ENCODE results near the gene SNED1.

DNA sequence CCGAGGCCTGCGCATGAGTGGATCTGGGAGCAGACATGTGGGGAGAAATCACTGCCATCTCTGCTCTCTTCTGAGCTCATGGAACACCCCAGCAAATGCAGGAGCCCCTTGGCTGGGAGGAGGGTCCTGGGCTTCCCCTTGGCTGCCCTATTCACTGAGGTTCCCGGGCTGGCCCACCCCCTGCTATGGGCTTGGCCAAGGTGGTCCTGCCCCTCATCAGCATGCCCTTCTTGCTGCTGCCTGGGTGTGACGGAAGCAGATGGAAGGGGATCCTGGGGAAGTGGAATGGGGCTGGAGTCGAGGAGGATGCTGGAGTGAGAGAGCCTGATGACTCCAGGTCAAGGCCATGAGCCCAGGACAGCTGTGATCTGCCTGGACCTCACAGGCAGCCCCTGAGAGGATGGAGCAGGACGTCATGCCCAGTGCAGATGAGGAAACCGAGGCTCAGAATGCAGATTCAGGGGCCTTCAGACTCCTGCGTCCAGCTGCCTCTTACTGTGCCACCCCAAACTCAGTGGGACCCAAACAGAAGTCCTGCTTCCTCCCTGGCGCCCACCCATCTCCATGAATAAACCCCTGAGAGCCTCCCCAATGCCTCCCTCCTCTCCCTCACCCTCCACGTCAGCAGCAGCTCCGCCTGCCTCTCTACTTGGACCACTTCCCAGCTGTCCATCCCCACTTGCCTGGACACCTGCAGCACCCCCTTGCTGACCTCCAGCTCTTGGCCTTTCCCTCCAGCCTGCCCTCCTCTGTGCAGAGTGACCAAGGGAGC lies 4.0 kb downstream of the SNED1 start:
- TF ChIP-seq TAF1 (conservative IDR thresholded peaks at IDR 0.05) = no peak
- TF ChIP-seq, protein P1, sequence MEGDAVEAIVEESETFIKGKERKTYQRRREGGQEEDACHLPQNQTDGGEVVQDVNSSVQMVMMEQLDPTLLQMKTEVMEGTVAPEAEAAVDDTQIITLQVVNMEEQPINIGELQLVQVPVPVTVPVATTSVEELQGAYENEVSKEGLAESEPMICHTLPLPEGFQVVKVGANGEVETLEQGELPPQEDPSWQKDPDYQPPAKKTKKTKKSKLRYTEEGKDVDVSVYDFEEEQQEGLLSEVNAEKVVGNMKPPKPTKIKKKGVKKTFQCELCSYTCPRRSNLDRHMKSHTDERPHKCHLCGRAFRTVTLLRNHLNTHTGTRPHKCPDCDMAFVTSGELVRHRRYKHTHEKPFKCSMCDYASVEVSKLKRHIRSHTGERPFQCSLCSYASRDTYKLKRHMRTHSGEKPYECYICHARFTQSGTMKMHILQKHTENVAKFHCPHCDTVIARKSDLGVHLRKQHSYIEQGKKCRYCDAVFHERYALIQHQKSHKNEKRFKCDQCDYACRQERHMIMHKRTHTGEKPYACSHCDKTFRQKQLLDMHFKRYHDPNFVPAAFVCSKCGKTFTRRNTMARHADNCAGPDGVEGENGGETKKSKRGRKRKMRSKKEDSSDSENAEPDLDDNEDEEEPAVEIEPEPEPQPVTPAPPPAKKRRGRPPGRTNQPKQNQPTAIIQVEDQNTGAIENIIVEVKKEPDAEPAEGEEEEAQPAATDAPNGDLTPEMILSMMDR (IDR thresholded peaks at IDR 0.05; ENCODE audit: low read depth, low read length, missing input control) = no peak
- TF ChIP-seq SP1 (IDR thresholded peaks at IDR 0.05) = no peak
- no peak for TF ChIP-seq YY1 (IDR thresholded peaks at IDR 0.05)
